ENCODE results near the gene SNRPD3.

Gene SNRPD3

GRCh38 chr22:24585461-24585860 is 29.7 kb downstream of the SNRPD3 start:
- no peak for DNase-seq

GRCh38 chr22:24585927-24586546 is 30.2 kb downstream of the SNRPD3 start:
- Histone ChIP-seq H4K12ac (ENCODE audit: low read depth, low read length) (no peak overlapping the region), H2AK5ac (ENCODE audit: low read length) (no peak overlapping the region), H3K4me1 (ENCODE audit: control insufficient read depth in 1 of 2, insufficient read depth in 2 of 2, low read length in 2 of 2) (no peaks in the 10 kb centered on the region), H4K8ac (ENCODE audit: low read depth, low read length) (no peak overlapping the region), H2BK120ac (ENCODE audit: insufficient read depth, low read length, poor library complexity) (no peak overlapping the region), H3K9me3 (ENCODE audit: insufficient read depth, low read depth, low read length) (no peaks in the 10 kb centered on the region), H3K23ac (ENCODE audit: low read length) (no peak overlapping the region), H3K79me2 (ENCODE audit: control insufficient read depth, insufficient read depth, low read length, poor library complexity) (no peaks in the 10 kb centered on the region), H2BK12ac (ENCODE audit: low read length) (no peak overlapping the region), H3K4ac (ENCODE audit: low read depth, low read length) (no peak overlapping the region), H3K27me3 (ENCODE audit: insufficient read depth, low read length) (no peaks in the 10 kb centered on the region), H4K91ac (ENCODE audit: low read depth, low read length) (no peak overlapping the region), H3K18ac (ENCODE audit: low read length) (no peak overlapping the region), H2BK5ac (ENCODE audit: low read depth, low read length, poor library complexity) (no peak overlapping the region), H3K9ac (ENCODE audit: low read length) (no peak overlapping the region), H3K14ac (ENCODE audit: low read length) (no peak overlapping the region), H3K4me2 (ENCODE audit: low read length) (no peak overlapping the region), H3K79me1 (ENCODE audit: low read length) (no peaks in the 10 kb centered on the region), H2AFZ (ENCODE audit: insufficient read depth, low read length, poor library complexity) (no peak overlapping the region), H3K27ac (ENCODE audit: low read depth, low read length) (no peak overlapping the region), H3K4me3 (ENCODE audit: low read depth, low read length) (no peak overlapping the region), H3K36me3 (ENCODE audit: control insufficient read depth in 1 of 2, insufficient read depth in 2 of 2, low read length in 2 of 2) (peaks cover 22 to 23% of the 10 kb centered on the region in 2 experiments)
- WGBS (ENCODE audit: extremely low coverage, insufficient coverage, insufficient read length) = no CpG with 5 or more reads among the region's 24 CpGs
- no peak for DNase-seq

More at GRCh38 chr22:24585461-24585860, 29.7 kb downstream of the SNRPD3 start:
- Histone ChIP-seq H3K23ac (ENCODE audit: low read length) (no peak overlapping the region), H2BK120ac (ENCODE audit: insufficient read depth, low read length, poor library complexity) (no peak overlapping the region), H3K4me2 (ENCODE audit: low read length) (no peak overlapping the region), H3K27ac (ENCODE audit: low read depth, low read length) (no peak overlapping the region), H4K12ac (ENCODE audit: low read depth, low read length) (no peak overlapping the region), H3K9ac (ENCODE audit: low read length) (no peak overlapping the region), H3K9me3 (ENCODE audit: insufficient read depth, low read depth, low read length) (no peaks in the 10 kb centered on the region), H2BK5ac (ENCODE audit: low read depth, low read length, poor library complexity) (no peak overlapping the region), H3K79me2 (ENCODE audit: control insufficient read depth, insufficient read depth, low read length, poor library complexity) (no peaks in the 10 kb centered on the region), H3K79me1 (ENCODE audit: low read length) (no peaks in the 10 kb centered on the region), H3K4ac (ENCODE audit: low read depth, low read length) (no peak overlapping the region), H2AFZ (ENCODE audit: insufficient read depth, low read length, poor library complexity) (no peak overlapping the region), H3K27me3 (ENCODE audit: insufficient read depth, low read length) (no peaks in the 10 kb centered on the region), H4K8ac (ENCODE audit: low read depth, low read length) (no peak overlapping the region), H4K91ac (ENCODE audit: low read depth, low read length) (no peak overlapping the region), H3K18ac (ENCODE audit: low read length) (no peak overlapping the region), H3K36me3 (ENCODE audit: control insufficient read depth in 1 of 2, insufficient read depth in 2 of 2, low read length in 2 of 2) (peaks cover 22 to 23% of the 10 kb centered on the region in 2 experiments), H2BK12ac (ENCODE audit: low read length) (no peak overlapping the region), H2AK5ac (ENCODE audit: low read length) (no peak overlapping the region), H3K14ac (ENCODE audit: low read length) (no peak overlapping the region), H3K4me1 (ENCODE audit: control insufficient read depth in 1 of 2, insufficient read depth in 2 of 2, low read length in 2 of 2) (no peaks in the 10 kb centered on the region), H3K4me3 (ENCODE audit: low read depth, low read length) (no peak overlapping the region)
- WGBS (ENCODE audit: extremely low coverage, insufficient coverage, insufficient read length) = no CpG with 5 or more reads among the region's 3 CpGs

GRCh38 chr22:24587251-24587650 is 31.5 kb downstream of the SNRPD3 start:
- no peak overlapping the region for H3K27ac ChIP-seq (ENCODE audit: low read depth, low read length)

GRCh38 chr22:24587948-24588347 is 32.1 kb downstream of the SNRPD3 start:
- Histone ChIP-seq H2BK12ac (ENCODE audit: low read length) (no peak overlapping the region), H3K4me2 (ENCODE audit: low read length) (no peak overlapping the region), H3K79me2 (ENCODE audit: control insufficient read depth, insufficient read depth, low read length, poor library complexity) (peaks cover 4% of the 10 kb centered on the region)

More at GRCh38 chr22:24587251-24587650, 31.5 kb downstream of the SNRPD3 start:
- H3K4me2 ChIP-seq (ENCODE audit: low read length) = no peak overlapping the region
- no peak overlapping the region for H2BK5ac ChIP-seq (ENCODE audit: low read depth, low read length, poor library complexity)
- no peak overlapping the region for H3K4ac ChIP-seq (ENCODE audit: low read depth, low read length)
- no peaks in the 10 kb centered on the region for H3K79me2 ChIP-seq (ENCODE audit: control insufficient read depth, insufficient read depth, low read length, poor library complexity)
- no peak overlapping the region for H4K91ac ChIP-seq (ENCODE audit: low read depth, low read length)
- no peak overlapping the region for H4K8ac ChIP-seq (ENCODE audit: low read depth, low read length)
- no peak overlapping the region for H2AK5ac ChIP-seq (ENCODE audit: low read length)
- no peak overlapping the region for H2BK120ac ChIP-seq (ENCODE audit: insufficient read depth, low read length, poor library complexity)
- H3K23ac ChIP-seq (ENCODE audit: low read length) = no peak overlapping the region
- H3K79me1 ChIP-seq (ENCODE audit: low read length) = peaks cover under 1% of the 10 kb centered on the region
- peaks cover 4 to 6% of the 10 kb centered on the region in 2 experiments for H3K4me1 ChIP-seq (ENCODE audit: control insufficient read depth in 1 of 2, insufficient read depth in 2 of 2, low read length in 2 of 2)
- no peaks in the 10 kb centered on the region for H3K9me3 ChIP-seq (ENCODE audit: insufficient read depth, low read depth, low read length)
- no peak for DNase-seq
- H3K36me3 ChIP-seq (ENCODE audit: control insufficient read depth in 1 of 2, insufficient read depth in 2 of 2, low read length in 2 of 2) = peaks cover 22 to 23% of the 10 kb centered on the region in 2 experiments
- H3K27me3 ChIP-seq (ENCODE audit: insufficient read depth, low read length) = no peaks in the 10 kb centered on the region
- no peak overlapping the region for H3K18ac ChIP-seq (ENCODE audit: low read length)
- H2AFZ ChIP-seq (ENCODE audit: insufficient read depth, low read length, poor library complexity) = no peak overlapping the region
- H3K9ac ChIP-seq (ENCODE audit: low read length) = no peak overlapping the region
- no CpG with 5 or more reads among the region's 5 CpGs for WGBS (ENCODE audit: extremely low coverage, insufficient coverage, insufficient read length)
- no peak overlapping the region for H2BK12ac ChIP-seq (ENCODE audit: low read length)
- no peak overlapping the region for H4K12ac ChIP-seq (ENCODE audit: low read depth, low read length)
- no peak overlapping the region for H3K4me3 ChIP-seq (ENCODE audit: low read depth, low read length)
- H3K14ac ChIP-seq (ENCODE audit: low read length) = no peak overlapping the region

More at GRCh38 chr22:24587948-24588347, 32.1 kb downstream of the SNRPD3 start:
- Histone ChIP-seq H3K27me3 (ENCODE audit: insufficient read depth, low read length) (no peaks in the 10 kb centered on the region), H2BK5ac (ENCODE audit: low read depth, low read length, poor library complexity) (no peak overlapping the region), H4K91ac (ENCODE audit: low read depth, low read length) (no peak overlapping the region), H3K4me3 (ENCODE audit: low read depth, low read length) (no peak overlapping the region), H3K27ac (ENCODE audit: low read depth, low read length) (no peak overlapping the region), H3K9ac (ENCODE audit: low read length) (no peak overlapping the region), H2AFZ (ENCODE audit: insufficient read depth, low read length, poor library complexity) (no peak overlapping the region), H2AK5ac (ENCODE audit: low read length) (no peak overlapping the region), H3K79me1 (ENCODE audit: low read length) (peaks cover 5% of the 10 kb centered on the region), H3K36me3 (ENCODE audit: control insufficient read depth in 1 of 2, insufficient read depth in 2 of 2, low read length in 2 of 2) (peaks cover 22 to 23% of the 10 kb centered on the region in 2 experiments), H3K14ac (ENCODE audit: low read length) (no peak overlapping the region), H3K18ac (ENCODE audit: low read length) (no peak overlapping the region), H4K8ac (ENCODE audit: low read depth, low read length) (no peak overlapping the region), H3K23ac (ENCODE audit: low read length) (no peak overlapping the region), H3K4ac (ENCODE audit: low read depth, low read length) (no peak overlapping the region), H2BK120ac (ENCODE audit: insufficient read depth, low read length, poor library complexity) (no peak overlapping the region), H3K4me1 (ENCODE audit: control insufficient read depth in 1 of 2, insufficient read depth in 2 of 2, low read length in 2 of 2) (peaks cover 7 to 8% of the 10 kb centered on the region in 2 experiments), H4K12ac (ENCODE audit: low read depth, low read length) (no peak overlapping the region), H3K9me3 (ENCODE audit: insufficient read depth, low read depth, low read length) (no peaks in the 10 kb centered on the region)
- DNase-seq = no peak
- WGBS (ENCODE audit: extremely low coverage, insufficient coverage, insufficient read length) = no CpG with 5 or more reads among the region's 8 CpGs
